Measurements from ENCODE around the gene TRIL.

The TRIL gene

GRCh38 chr7:28958235-28958979 lies at the start of gene TRIL:
Gene TRIL, minus strand, starts transcription at chr7:28958330. Its CDS starts 284 bp downstream, at chr7:28958046.
- no peak for DNase-seq (ENCODE audit: low read depth)

- no peak for DNase-seq (ENCODE audit: low read depth)
Observed at GRCh38 chr7:29007127-29007526, 49.0 kb upstream of the TRIL start.

- DNase-seq (ENCODE audit: low read depth), result no peak
Observed at GRCh38 chr7:29005829-29006228, 47.7 kb upstream of the TRIL start.

GRCh38 chr7:29005406-29005805 lies 47.3 kb upstream of the TRIL start:
- DNase-seq (ENCODE audit: low read depth), result no peak

DNA sequence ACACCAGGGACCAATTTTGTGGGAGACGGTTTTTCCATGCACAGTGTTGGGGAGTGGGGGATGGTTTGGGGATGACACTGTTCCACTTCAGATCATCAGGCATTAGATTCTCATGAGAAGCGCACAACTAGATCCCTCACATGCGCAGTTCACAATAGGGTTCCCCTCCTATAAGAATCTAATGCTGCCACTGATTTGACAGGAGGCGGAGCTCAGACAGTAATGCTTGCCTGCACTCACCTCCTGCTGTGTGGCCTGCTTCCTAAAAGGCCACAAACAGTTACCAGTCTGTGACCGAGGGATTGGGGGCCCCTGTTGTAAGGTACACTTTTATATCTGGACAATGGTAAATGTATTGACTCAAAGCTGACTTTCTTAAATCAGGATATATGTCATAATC lies 45.6 kb upstream of the TRIL start:
- DNase-seq (ENCODE audit: low read depth), result no peak

DNA sequence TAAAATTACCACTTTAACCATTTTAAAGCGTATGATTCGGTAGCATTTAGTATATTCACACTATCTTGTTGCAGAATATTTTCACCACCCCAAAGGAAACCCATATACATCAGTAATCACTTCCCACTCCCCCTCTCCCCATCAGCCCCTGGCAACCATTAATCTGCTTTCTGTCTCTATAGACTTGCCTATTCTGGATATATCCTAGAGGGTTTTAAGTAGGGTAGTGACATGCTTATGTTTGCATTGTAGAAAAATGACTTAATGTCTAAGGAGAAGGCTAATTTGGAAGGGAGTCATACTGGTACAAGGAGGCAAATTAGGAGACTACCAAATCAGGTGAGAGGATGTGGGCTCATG lies 42.6 kb upstream of the TRIL start:
- no peak for DNase-seq (ENCODE audit: low read depth)

DNA sequence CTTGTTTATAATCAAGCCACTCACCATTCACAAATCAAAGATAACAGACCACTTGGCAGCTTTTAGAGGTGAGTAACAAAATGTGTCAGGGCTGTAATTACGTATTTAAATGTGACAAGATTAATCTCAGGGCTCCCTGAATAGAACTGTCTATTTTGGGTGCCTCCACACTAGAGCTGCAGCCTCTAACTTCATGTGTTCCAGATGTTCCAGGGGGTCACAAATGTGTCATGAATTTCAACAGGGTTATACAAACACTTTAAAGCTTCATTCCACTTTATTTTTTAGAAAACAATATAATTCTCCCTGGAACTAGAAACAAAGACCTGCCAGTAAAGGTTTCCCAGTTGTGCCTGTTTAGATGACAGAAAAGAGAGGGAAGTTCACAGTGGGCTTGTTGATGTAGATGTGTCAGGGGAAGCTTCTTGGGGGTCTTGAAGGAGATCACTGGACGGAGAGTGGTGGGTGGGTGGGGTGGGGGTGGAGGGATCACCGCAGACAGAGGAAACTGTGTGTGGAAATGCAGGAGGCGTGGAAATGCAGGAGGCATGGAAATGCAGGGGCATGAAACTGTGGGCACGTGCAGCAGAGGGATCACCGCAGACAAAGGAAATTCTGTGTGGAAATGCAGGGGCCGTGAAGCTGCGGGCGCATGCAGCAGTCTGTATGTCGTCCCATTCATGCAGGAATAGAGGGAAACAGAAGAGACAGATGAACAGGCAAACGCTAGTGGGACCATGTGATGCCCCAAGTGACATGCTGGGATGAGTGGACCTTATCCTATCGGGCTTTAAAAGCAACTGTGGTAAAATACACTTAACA lies 42.0 kb upstream of the TRIL start:
- DNase-seq (ENCODE audit: low read depth), result no peak

DNA sequence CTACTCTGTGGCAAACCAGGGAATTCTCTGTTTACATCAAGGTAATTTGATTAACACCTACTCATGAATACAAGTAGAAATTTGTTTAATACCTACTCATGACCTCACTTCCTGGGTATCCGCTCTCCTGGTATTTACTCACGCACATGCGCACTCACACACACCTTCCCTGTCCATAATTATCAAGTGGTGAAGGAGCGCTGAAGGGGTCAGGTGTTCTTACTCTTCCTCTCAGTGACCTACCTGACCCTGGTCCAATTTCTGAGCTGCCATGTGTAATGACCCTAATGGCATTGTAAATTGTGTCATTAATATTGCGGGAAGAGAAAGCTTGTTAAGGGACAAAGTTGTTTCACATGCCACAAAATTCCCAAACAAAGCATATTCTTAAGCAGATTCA lies 41.3 kb upstream of the TRIL start:
- DNase-seq (ENCODE audit: low read depth), result no peak

- no peak for DNase-seq (ENCODE audit: low read depth)
Observed at GRCh38 chr7:28998105-28998504, 40.0 kb upstream of the TRIL start.

GRCh38 chr7:28996836-28997235 lies 38.7 kb upstream of the TRIL start:
- DNase-seq (ENCODE audit: low read depth), result no peak

- no peak for DNase-seq (ENCODE audit: low read depth)
Observed at GRCh38 chr7:28993371-28993770, 35.2 kb upstream of the TRIL start.

DNA sequence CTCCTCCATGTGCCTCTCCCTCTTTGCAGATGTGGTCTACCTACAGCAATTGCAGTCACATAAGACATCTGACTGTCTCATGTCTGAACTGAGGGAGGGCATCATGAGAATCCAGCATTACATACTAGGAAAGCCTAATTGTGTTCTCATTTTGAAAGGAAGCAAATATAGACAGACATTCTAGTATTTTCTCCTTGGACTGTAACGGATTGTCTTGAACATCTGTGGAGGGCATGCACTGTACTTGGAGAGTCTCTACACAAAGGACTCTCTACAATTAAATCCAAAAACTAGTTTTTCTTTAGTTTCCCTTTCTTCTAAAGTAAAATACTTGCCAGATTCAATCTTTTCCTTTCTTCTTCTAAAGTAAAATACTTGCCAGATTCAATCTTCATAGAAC lies 34.7 kb upstream of the TRIL start:
- DNase-seq (ENCODE audit: low read depth), result no peak

- no peak for DNase-seq (ENCODE audit: low read depth)
Observed at GRCh38 chr7:28990200-28990960, 32.2 kb upstream of the TRIL start.

GRCh38 chr7:28989211-28989980 lies 31.3 kb upstream of the TRIL start:
- DNase-seq (ENCODE audit: low read depth), result no peak

- DNase-seq (ENCODE audit: low read depth), result no peak
Observed at GRCh38 chr7:28988810-28989209, 30.7 kb upstream of the TRIL start.

DNA sequence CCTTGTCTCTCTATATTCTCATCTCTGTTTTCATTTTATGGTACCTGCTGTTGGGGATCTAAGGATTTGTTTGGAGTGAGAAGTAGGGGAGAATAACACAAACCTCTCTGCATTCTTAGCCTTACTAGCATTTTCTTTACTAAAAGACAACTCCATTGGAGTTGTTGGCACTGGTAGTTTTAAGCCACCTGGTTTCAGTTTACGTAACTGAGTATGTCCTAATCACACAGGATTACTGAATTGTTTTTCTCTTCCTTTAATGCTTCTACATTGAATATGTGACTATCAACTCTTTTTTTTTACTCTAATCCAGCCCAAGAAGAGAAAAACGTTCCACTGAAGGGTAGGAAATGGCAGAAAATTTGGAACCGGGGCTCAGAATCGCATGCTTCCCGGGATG lies 30.0 kb upstream of the TRIL start:
- DNase-seq (ENCODE audit: low read depth), result no peak

GRCh38 chr7:28986765-28987110 lies 28.6 kb upstream of the TRIL start:
- no peak for DNase-seq (ENCODE audit: low read depth)

- no peak for DNase-seq (ENCODE audit: low read depth)
Observed at GRCh38 chr7:28986028-28986764, 28.1 kb upstream of the TRIL start.

DNA sequence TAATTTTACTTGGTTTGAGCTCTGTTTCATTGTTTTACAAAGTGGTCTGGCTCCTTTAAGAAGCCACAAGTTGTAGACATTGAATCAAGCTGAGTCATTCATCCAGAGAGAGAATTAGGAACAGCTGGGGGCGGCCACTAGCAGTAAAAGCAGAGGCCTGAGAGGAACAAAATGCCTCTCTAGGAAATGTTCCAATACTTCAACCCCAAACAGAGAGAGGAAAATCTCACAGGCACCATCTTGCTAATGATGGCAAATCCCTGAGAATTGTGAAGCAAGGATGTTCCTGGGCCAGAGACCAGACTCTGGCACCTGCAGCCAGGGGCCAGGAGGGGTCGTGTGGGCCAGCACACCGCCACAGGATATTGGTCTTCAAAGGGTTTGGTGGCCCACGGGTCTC lies 26.5 kb upstream of the TRIL start:
- DNase-seq (ENCODE audit: low read depth), result no peak

GRCh38 chr7:28984217-28984616 lies 26.1 kb upstream of the TRIL start:
- no peak for DNase-seq (ENCODE audit: low read depth)

GRCh38 chr7:28983396-28984190 lies 25.5 kb upstream of the TRIL start:
- DNase-seq (ENCODE audit: low read depth), result no peak

All from stimulated activated CD4-positive, alpha-beta T cell treated with anti-CD3 and anti-CD28 coated beads, Interleukin-2, amount 100 ng/mL, for 4 hours (primary cell).